ENCODE data around the gene ATG9B. TPM values are rescaled to one million over a fixed set of nuclear protein-coding genes. Genes with fewer than 3 reads are reported as not detected.

The ATG9B gene
- polyA plus RNA-seq, 1 of the 3 experiments (the other 2 are of a cell fraction), result 0.67 TPM

DNA sequence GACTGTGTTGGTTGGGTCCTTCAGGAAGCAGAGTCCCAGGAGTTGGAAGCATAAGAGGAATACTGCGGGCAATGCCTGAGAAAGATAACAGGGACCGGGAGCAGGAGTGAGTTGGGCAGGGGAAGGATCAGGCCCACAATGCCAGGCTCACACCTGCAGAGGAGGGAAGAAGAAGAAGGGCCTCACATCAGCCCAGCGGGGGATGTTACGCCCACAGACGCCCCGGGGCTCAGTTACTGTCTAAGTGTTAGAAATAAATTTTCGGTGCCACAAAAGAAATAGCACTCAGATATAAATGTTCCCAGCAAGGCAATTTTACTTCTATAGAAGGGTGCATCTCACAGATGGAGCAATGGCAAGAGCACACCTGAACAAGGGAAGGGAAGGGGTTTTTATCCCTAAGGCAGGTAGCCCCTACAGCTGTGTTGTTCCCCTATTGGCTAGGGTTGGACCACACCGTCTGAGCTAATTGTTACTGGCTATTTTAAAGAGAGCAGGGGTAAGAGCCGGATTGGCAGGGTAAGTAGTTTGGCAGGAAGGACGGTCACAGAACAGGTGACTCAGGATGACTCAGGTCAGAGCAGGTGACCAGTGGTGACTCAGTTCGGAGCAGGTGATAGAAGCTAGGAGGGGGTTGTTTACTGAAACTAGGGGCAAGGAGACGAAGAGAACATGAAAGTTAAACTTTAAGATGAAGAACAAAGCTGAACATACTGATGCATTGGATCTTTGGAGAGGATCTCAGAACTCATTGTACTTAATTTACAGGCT, 33.7 kb downstream of the ATG9B start, which contains the start of gene NOS3:
NOS3 (plus strand) TSS at position 602 of the 771 bp plus-strand sequence. CDS start 2,787 bp downstream, outside the sequence.
- H3K4me1 ChIP-seq (ENCODE audit: control insufficient read depth in 1 of 2, insufficient read depth in 2 of 2, low read depth in 1 of 2, low read length in 1 of 2), result peaks cover 0 to 43% of the 10 kb centered on the region in 2 experiments; a peak in 2 of 4 replicates
- DNase-seq, result no peak
- no peaks in the 10 kb centered on the region for H4K20me1 ChIP-seq (ENCODE audit: insufficient read depth)
- no peaks in the 10 kb centered on the region for H3K9me3 ChIP-seq
- H3K9ac ChIP-seq, result no peak within 1 kb of the TSS
- H3K4me3 ChIP-seq (ENCODE audit: low read depth in 2 of 2, low read length in 1 of 2), result no peak within 1 kb of the TSS
- no peaks in the 10 kb centered on the region for H3K9me2 ChIP-seq
- peaks cover 13% of the 10 kb centered on the region; the same call in 1 of the 2 replicates for H3K27me3 ChIP-seq (ENCODE audit: insufficient read depth)
- TF ChIP-seq SIN3A (IDR thresholded peaks at IDR 0.05; ENCODE audit: borderline replicate concordance, low read depth, low read length), result no peak
- no peak for TF ChIP-seq RAD21 (IDR thresholded peaks at IDR 0.05; ENCODE audit: low read length)
- TF ChIP-seq, protein P1, sequence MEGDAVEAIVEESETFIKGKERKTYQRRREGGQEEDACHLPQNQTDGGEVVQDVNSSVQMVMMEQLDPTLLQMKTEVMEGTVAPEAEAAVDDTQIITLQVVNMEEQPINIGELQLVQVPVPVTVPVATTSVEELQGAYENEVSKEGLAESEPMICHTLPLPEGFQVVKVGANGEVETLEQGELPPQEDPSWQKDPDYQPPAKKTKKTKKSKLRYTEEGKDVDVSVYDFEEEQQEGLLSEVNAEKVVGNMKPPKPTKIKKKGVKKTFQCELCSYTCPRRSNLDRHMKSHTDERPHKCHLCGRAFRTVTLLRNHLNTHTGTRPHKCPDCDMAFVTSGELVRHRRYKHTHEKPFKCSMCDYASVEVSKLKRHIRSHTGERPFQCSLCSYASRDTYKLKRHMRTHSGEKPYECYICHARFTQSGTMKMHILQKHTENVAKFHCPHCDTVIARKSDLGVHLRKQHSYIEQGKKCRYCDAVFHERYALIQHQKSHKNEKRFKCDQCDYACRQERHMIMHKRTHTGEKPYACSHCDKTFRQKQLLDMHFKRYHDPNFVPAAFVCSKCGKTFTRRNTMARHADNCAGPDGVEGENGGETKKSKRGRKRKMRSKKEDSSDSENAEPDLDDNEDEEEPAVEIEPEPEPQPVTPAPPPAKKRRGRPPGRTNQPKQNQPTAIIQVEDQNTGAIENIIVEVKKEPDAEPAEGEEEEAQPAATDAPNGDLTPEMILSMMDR (IDR thresholded peaks at IDR 0.05), result no peak
- TF ChIP-seq NRF1 (IDR thresholded peaks at IDR 0.05; ENCODE audit: low read depth, low read length), result no peak
- no peak for TF ChIP-seq EZH2phosphoT487 (IDR thresholded peaks at IDR 0.05; ENCODE audit: borderline replicate concordance, low read depth)
- TF ChIP-seq, protein P2, sequence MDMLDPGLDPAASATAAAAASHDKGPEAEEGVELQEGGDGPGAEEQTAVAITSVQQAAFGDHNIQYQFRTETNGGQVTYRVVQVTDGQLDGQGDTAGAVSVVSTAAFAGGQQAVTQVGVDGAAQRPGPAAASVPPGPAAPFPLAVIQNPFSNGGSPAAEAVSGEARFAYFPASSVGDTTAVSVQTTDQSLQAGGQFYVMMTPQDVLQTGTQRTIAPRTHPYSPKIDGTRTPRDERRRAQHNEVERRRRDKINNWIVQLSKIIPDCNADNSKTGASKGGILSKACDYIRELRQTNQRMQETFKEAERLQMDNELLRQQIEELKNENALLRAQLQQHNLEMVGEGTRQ (IDR thresholded peaks at IDR 0.05; ENCODE audit: borderline replicate concordance, low read depth, low read length), result no peak
- no peak for TF ChIP-seq ELF1 (IDR thresholded peaks at IDR 0.05)
- no peak for TF ChIP-seq FOSL2 (IDR thresholded peaks at IDR 0.05; ENCODE audit: borderline replicate concordance, low read depth)
- H3F3A ChIP-seq (replicated peaks; ENCODE audit: insufficient read depth), result no peaks in the 10 kb centered on the region
- ChIA-PET POLR2A (interaction anchor here (2.3 kb wide), 1 partner anchor 19 kb away, joined by 8 read pairs; no protein-coding TSS in a partner anchor), CTCF (interaction anchor here (0.6 to 7.8 kb wide), 15 partner anchors 11 to 213 kb away, joined by 3 to 205 read pairs (median 17); no protein-coding TSS in a partner anchor)
- WGBS (ENCODE audit: low lambda C conversion rate), result 69% methylated on average over 12 of the region's 12 CpGs
- H3K27ac ChIP-seq (ENCODE audit: low read depth in 2 of 2, low read length in 1 of 2), result peak within 1 kb of the TSS in 1 of 2 experiments; percentile 86; a peak in 2 of 4 replicates
- H2AFZ ChIP-seq (ENCODE audit: low read depth), result no peak within 1 kb of the TSS
- no peaks in the 10 kb centered on the region for H3K36me3 ChIP-seq (replicated peaks in 1 of 2; ENCODE audit: control insufficient read depth in 1 of 2, insufficient read depth in 2 of 2, low read length in 1 of 2)
- no peak within 1 kb of the TSS for H3K4me2 ChIP-seq
- no peaks in the 10 kb centered on the region for H3K79me2 ChIP-seq (ENCODE audit: insufficient read depth)

DNA sequence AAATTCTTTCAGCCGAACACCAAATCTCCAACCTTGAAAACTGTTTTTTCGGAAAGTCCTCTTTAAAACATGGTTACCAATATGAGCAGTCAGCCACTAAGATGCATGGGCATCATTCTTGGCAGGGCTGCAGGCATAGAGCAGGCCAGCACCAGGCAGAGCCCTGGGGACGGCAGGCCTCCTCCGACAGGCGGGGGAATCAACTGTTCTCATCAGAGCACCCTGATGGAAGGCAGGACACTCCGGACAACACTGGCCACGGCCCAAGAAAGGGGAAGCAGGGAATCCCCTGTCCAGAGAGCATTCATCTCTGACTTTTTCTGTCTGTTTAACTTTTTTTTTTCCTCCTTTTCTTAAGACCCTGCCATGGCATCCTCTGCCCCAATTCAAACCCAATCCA, 34.8 kb downstream of the ATG9B start:
- WGBS (ENCODE audit: low lambda C conversion rate), result 32% methylated on average over 5 of the region's 7 CpGs
- no peaks in the 10 kb centered on the region for H3K9me2 ChIP-seq
- H3K79me2 ChIP-seq (ENCODE audit: insufficient read depth), result no peaks in the 10 kb centered on the region
- H2AFZ ChIP-seq (ENCODE audit: low read depth), result no peak overlapping the region
- no peaks in the 10 kb centered on the region for H4K20me1 ChIP-seq (ENCODE audit: insufficient read depth)
- peaks cover 13% of the 10 kb centered on the region; the same call in 1 of the 2 replicates for H3K27me3 ChIP-seq (ENCODE audit: insufficient read depth)
- TF ChIP-seq TCF12 (IDR thresholded peaks at IDR 0.05) (no peak), NFIC (IDR thresholded peaks at IDR 0.05; ENCODE audit: borderline replicate concordance) (no peak), EP300 (IDR thresholded peaks at IDR 0.05; ENCODE audit: borderline replicate concordance in 1 of 2, low read depth in 1 of 2, low read length in 1 of 2) (peak in 1 of 2 experiments; percentile 62; a peak in 2 of 4 replicates), RXRA (IDR thresholded peaks at IDR 0.05; ENCODE audit: borderline replicate concordance, low read depth) (no peak), MXI1 (IDR thresholded peaks at IDR 0.05; ENCODE audit: low read depth, low read length) (peak; percentile 61; the same call in 1 of the 2 replicates), RAD21 (IDR thresholded peaks at IDR 0.05; ENCODE audit: low read length) (0 out of 2 replicates have a peak, but pooled peaks have one; percentile 12), CHD2 (IDR thresholded peaks at IDR 0.05; ENCODE audit: low read length, partially characterized antibody) (peak; percentile 36), GATA2 (CRISPR knock-in tag; IDR thresholded peaks at IDR 0.05) (peak; percentile 61)
- POLR2A ChIA-PET, result interaction anchor here (1.1 to 2.3 kb wide), 6 partner anchors 10 to 73 kb away, joined by 4 to 8 read pairs (median 4); no protein-coding TSS in a partner anchor
- CTCF ChIA-PET, result interaction anchor here (0.6 to 7.8 kb wide), 46 partner anchors 9 to 541 kb away, joined by 3 to 205 read pairs (median 6); partner anchors contain the start of gene ABCB8
- H3K4me3 ChIP-seq (ENCODE audit: low read depth in 2 of 2, low read length in 1 of 2), result no peak overlapping the region
- H3K9me3 ChIP-seq, result no peaks in the 10 kb centered on the region
- H3K4me1 ChIP-seq (ENCODE audit: control insufficient read depth in 1 of 2, insufficient read depth in 2 of 2, low read depth in 1 of 2, low read length in 1 of 2), result peaks cover 0 to 35% of the 10 kb centered on the region in 2 experiments; a peak in 2 of 4 replicates
- no peaks in the 10 kb centered on the region for H3K36me3 ChIP-seq (replicated peaks in 1 of 2; ENCODE audit: control insufficient read depth in 1 of 2, insufficient read depth in 2 of 2, low read length in 1 of 2)
- H3K4me2 ChIP-seq, result no peak overlapping the region
- peak overlapping the region in 1 of 2 experiments; percentile 86; a peak in 2 of 4 replicates for H3K27ac ChIP-seq (ENCODE audit: low read depth in 2 of 2, low read length in 1 of 2)
- peak; percentile 82 for DNase-seq
- no peak overlapping the region for H3K9ac ChIP-seq
- no peaks in the 10 kb centered on the region for H3F3A ChIP-seq (replicated peaks; ENCODE audit: insufficient read depth)
